Stimulated activated CD8-positive, alpha-beta memory T cell treated with anti-CD3 and anti-CD28 coated beads, Interleukin-4, amount 100 ng/mL, for 24 hours (primary cell): Measurements from ENCODE around the gene AXIN2.
"Not testable (repeated sequence)": the region's sequence is repeated elsewhere in the genome, so short reads cannot be mapped to it uniquely, and the experiment has no call there.

Source experiments
- DNase-seq: peaks from one replicate; pipeline ENCODE4 v3.0.0-alpha.2; 2020; ENCODE audit warnings: low read depth

Gene AXIN2

GRCh38 chr17:65522751-65523404, 38.6 kb downstream of the AXIN2 start:
- DNase-seq: no peak

GRCh38 chr17:65519462-65519861, 42.0 kb downstream of the AXIN2 start:
- DNase-seq: no peak

GRCh38 chr17:65518256-65518655, 43.2 kb downstream of the AXIN2 start:
- no peak for DNase-seq

GRCh38 chr17:65515959-65516948, 45.2 kb downstream of the AXIN2 start:
- DNase-seq: no peak

- DNase-seq: no peak
These were observed 45.9 kb downstream of the AXIN2 start for GRCh38 chr17:65515512-65515911.

- DNase-seq: no peak
These were observed 46.9 kb downstream of the AXIN2 start for GRCh38 chr17:65514541-65514940.

GRCh38 chr17:65514082-65514481, 47.4 kb downstream of the AXIN2 start:
- DNase-seq: no peak

GRCh38 chr17:65511316-65511715, 50.1 kb downstream of the AXIN2 start:
- DNase-seq: no peak

- no peak for DNase-seq
These were observed 52.4 kb downstream of the AXIN2 start for GRCh38 chr17:65509032-65509431.

GRCh38 chr17:65504673-65505072, 56.8 kb downstream of the AXIN2 start:
- DNase-seq: not testable (repeated sequence)

GRCh38 chr17:65504141-65504540, 57.3 kb downstream of the AXIN2 start:
- DNase-seq: no peak

- DNase-seq: no peak
These were observed 57.9 kb downstream of the AXIN2 start for GRCh38 chr17:65503557-65503956.

- no peak for DNase-seq
These were observed 62.6 kb downstream of the AXIN2 start for GRCh38 chr17:65498816-65499215.

- no peak for DNase-seq
These were observed 64.6 kb downstream of the AXIN2 start for GRCh38 chr17:65496801-65497200.

- no peak for DNase-seq
These were observed 66.1 kb downstream of the AXIN2 start for GRCh38 chr17:65495122-65496055.

GRCh38 chr17:65489413-65490155, 71.9 kb downstream of the AXIN2 start:
- DNase-seq: no peak

GRCh38 chr17:65488665-65489064, 72.8 kb downstream of the AXIN2 start:
- no peak for DNase-seq

- no peak for DNase-seq
These were observed 73.5 kb downstream of the AXIN2 start for GRCh38 chr17:65487990-65488389.

GRCh38 chr17:65487161-65487560, 74.3 kb downstream of the AXIN2 start:
- no peak for DNase-seq

- DNase-seq: no peak
These were observed 75.8 kb downstream of the AXIN2 start for GRCh38 chr17:65485388-65486299.
